IMR-90 (cell line): ENCODE results near the gene ATF1.
A peak's percentile ranks its signal among the peaks of the same experiment; 100 is the strongest.

Experiments
- BHLHE40 ChIP-seq: fragments of 150-350 bp; IDR thresholded peaks from 2 replicates; pipeline ENCODE4 v1.6.1; 2016; ENCODE audit warnings: mild to moderate bottlenecking, low read depth, low read length
- CEBPB ChIP-seq: IDR thresholded peaks from 2 replicates; pipeline ENCODE4 v1.6.1; 2012; ENCODE audit warnings: low read depth, low read length, improper control_type of control experiment
- CHD1 ChIP-seq: IDR thresholded peaks from 2 replicates; pipeline ENCODE4 v1.6.1; 2012; ENCODE audit warnings: low read depth, low read length, improper control_type of control experiment
- FOS ChIP-seq: fragments of 150-350 bp; IDR thresholded peaks from 2 replicates; pipeline ENCODE4 v1.6.1; 2016; ENCODE audit warnings: low read depth, low read length
- MAZ ChIP-seq: IDR thresholded peaks from 2 replicates; pipeline ENCODE4 v1.6.1; 2012; ENCODE audit warnings: low read depth, mild to moderate bottlenecking, low read length, improper control_type of control experiment, moderate library complexity, borderline replicate concordance
- NFE2L2 ChIP-seq: fragments of 150-350 bp; IDR thresholded peaks from 2 replicates; pipeline ENCODE4 v1.6.1; 2016; ENCODE audit warnings: low read depth, mild to moderate bottlenecking, low read length
- POLR2A ChIP-seq: IDR thresholded peaks from 2 replicates; pipeline ENCODE4 v1.6.1; 2012; ENCODE audit warnings: mild to moderate bottlenecking, low read depth, low read length
- RAD21 ChIP-seq: IDR thresholded peaks from 2 replicates; pipeline ENCODE4 v1.6.1; 2012; ENCODE audit warnings: low read length, improper control_type of control experiment
- RFX5 ChIP-seq: IDR thresholded peaks from 2 replicates; pipeline ENCODE4 v1.8.0; 2012; ENCODE audit warnings: low read depth, mild to moderate bottlenecking, low read length, moderate library complexity
- SMC3 ChIP-seq: fragments of 150-350 bp; IDR thresholded peaks from 2 replicates; pipeline ENCODE4 v1.6.1; 2016; ENCODE audit warnings: low read depth, mild to moderate bottlenecking, antibody characterized with exemption, low read length, moderate library complexity
- TF ChIP-seq, protein P1 (sequence below): fragments of 150-350 bp; IDR thresholded peaks from 2 replicates; pipeline ENCODE4 v1.6.1; 2017; ENCODE audit warnings: mild to moderate bottlenecking, antibody characterized with exemption, low read length, low read depth
- TF ChIP-seq, protein P2 (sequence below): conservative IDR thresholded peaks from 2 replicates; pipeline ENCODE4 v1.5.1; 2012; ENCODE audit warnings: mild to moderate bottlenecking, low read depth, low read length, improper control_type of control experiment
- TF ChIP-seq, protein P3 (sequence below): fragments of 150-350 bp; IDR thresholded peaks from 2 replicates; pipeline ENCODE4 v1.6.1; 2016; ENCODE audit warnings: low read depth, mild to moderate bottlenecking, low read length, moderate library complexity, borderline replicate concordance

DNA sequence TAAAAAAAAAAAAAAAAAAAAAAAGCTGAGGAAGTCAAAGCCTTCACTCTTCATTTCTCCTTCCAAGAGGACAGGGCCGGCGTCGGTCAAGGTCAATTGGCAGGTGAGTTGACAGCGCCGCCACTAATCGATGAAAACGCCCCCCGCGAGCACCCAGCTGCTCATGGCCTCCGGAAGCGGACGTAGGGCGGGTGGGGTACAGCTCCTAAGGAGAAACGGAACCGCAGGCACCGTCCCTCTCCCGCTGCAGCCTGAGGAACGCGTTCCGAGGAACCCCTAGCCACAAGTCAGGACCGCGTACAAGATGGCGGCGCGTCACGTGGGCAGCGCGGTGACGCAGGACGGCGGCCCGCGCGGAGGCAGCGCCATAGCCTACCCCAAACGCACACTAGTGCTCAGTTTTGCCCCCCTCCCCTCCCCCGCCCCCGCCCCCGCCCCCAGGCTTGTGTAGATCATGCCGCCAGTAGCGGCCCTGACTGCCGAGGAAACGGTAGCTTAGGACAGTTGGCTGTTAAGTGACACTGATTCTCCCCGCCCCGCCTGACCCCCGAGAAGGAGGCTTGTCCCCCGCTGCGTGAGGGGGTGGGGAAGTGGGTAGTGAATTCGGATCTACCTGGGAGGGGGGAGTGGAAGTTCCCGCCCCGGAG, at the start of gene ATF1:
- TF ChIP-seq RAD21 (no peak), POLR2A (peak; percentile 88), FOS (peak; percentile 7; the same call in 1 of the 2 replicates), SMC3 (no peak), NFE2L2 (0 out of 2 replicates have a peak, but pooled peaks have one; percentile 3), CEBPB (no peak), RFX5 (no peak), MAZ (peak; percentile 93; the same call in 1 of the 2 replicates), CHD1 (no peak), BHLHE40 (peak; percentile 67; the same call in 1 of the 2 replicates)
- TF ChIP-seq, protein P1, sequence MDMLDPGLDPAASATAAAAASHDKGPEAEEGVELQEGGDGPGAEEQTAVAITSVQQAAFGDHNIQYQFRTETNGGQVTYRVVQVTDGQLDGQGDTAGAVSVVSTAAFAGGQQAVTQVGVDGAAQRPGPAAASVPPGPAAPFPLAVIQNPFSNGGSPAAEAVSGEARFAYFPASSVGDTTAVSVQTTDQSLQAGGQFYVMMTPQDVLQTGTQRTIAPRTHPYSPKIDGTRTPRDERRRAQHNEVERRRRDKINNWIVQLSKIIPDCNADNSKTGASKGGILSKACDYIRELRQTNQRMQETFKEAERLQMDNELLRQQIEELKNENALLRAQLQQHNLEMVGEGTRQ = peak; percentile 98
- TF ChIP-seq, protein P2, sequence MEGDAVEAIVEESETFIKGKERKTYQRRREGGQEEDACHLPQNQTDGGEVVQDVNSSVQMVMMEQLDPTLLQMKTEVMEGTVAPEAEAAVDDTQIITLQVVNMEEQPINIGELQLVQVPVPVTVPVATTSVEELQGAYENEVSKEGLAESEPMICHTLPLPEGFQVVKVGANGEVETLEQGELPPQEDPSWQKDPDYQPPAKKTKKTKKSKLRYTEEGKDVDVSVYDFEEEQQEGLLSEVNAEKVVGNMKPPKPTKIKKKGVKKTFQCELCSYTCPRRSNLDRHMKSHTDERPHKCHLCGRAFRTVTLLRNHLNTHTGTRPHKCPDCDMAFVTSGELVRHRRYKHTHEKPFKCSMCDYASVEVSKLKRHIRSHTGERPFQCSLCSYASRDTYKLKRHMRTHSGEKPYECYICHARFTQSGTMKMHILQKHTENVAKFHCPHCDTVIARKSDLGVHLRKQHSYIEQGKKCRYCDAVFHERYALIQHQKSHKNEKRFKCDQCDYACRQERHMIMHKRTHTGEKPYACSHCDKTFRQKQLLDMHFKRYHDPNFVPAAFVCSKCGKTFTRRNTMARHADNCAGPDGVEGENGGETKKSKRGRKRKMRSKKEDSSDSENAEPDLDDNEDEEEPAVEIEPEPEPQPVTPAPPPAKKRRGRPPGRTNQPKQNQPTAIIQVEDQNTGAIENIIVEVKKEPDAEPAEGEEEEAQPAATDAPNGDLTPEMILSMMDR = no peak
- TF ChIP-seq, protein P3, sequence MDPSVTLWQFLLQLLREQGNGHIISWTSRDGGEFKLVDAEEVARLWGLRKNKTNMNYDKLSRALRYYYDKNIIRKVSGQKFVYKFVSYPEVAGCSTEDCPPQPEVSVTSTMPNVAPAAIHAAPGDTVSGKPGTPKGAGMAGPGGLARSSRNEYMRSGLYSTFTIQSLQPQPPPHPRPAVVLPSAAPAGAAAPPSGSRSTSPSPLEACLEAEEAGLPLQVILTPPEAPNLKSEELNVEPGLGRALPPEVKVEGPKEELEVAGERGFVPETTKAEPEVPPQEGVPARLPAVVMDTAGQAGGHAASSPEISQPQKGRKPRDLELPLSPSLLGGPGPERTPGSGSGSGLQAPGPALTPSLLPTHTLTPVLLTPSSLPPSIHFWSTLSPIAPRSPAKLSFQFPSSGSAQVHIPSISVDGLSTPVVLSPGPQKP = no peak
